ENCODE data around the gene PAX8. TPM values are rescaled to one million over a fixed set of nuclear protein-coding genes. Genes with fewer than 3 reads are reported as not detected.

The PAX8 gene
- total and polyA plus RNA-seq, 2 donors, result 0.19 to 0.41 TPM

- WGBS, result 78% methylated on average over 3 of the region's 3 CpGs
- Histone ChIP-seq H3K27me3 (ENCODE audit: control insufficient read depth in 2 of 2, insufficient read depth in 1 of 2, low read length in 1 of 2) (no peaks in the 10 kb centered on the region), H3K9me3 (ENCODE audit: control insufficient read depth in 2 of 2, insufficient read depth in 1 of 2, low read length in 1 of 2) (peaks cover 0 to 4% of the 10 kb centered on the region in 2 donors), H3K27ac (ENCODE audit: low read depth in 1 of 2, low read length in 1 of 2) (no peak overlapping the region), H3K4me3 (ENCODE audit: low read length in 2 of 2) (no peak overlapping the region), H3K4me1 (ENCODE audit: control insufficient read depth in 2 of 2, insufficient read depth in 2 of 2, low read length in 2 of 2) (peaks cover 2 to 14% of the 10 kb centered on the region in 2 donors), H3K36me3 (ENCODE audit: control insufficient read depth in 2 of 2, insufficient read depth in 2 of 2, low read length in 1 of 2) (no peaks in the 10 kb centered on the region)
- no peak for DNase-seq (ENCODE audit: low read depth in 6 of 9, low spot score in 9 of 9)
Measured at GRCh38 chr2:113229795-113230194, 48.9 kb downstream of the PAX8 start.

DNA sequence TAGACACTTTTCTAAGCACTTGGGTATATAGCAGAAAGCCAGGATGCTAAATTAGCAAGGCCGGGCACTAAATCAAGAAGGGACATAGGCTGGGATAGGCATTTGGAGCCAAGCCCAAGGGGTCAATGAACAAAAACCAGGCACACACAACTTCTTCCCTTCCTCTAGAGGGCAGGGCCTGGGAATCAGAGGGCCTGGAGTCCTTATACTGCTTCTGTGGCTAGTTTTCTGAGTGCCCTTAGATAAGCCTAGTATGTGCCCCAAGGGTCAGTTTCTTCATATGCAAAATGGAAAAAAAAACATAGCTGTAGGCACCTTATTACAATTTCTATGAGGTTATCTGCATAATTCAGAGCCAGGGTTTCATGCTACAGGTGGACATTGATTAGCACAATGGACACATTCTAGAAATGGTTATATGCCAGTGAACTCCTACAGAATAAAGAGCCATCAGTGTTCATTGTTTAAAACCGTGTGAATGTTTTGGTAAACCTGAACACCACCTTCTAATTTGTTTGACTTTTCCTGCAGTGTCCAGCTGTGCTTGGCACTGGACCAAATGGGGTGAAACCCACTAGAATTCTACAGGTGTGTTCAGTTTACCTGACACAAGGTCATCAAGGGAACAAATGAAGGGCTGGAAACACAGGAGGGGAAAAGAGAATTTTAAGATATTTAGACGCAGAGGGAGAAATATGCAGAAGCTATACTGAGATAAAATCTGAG is 49.6 kb downstream of the PAX8 start:
- H3K27ac ChIP-seq (ENCODE audit: low read depth in 1 of 2, low read length in 1 of 2), result no peak overlapping the region
- DNase-seq (ENCODE audit: low read depth in 6 of 9, low spot score in 9 of 9), result no peak
- H3K4me1 ChIP-seq (ENCODE audit: control insufficient read depth in 2 of 2, insufficient read depth in 2 of 2, low read length in 2 of 2), result peaks cover 2 to 14% of the 10 kb centered on the region in 2 donors
- no peaks in the 10 kb centered on the region for H3K36me3 ChIP-seq (ENCODE audit: control insufficient read depth in 2 of 2, insufficient read depth in 2 of 2, low read length in 1 of 2)
- no peaks in the 10 kb centered on the region for H3K27me3 ChIP-seq (ENCODE audit: control insufficient read depth in 2 of 2, insufficient read depth in 1 of 2, low read length in 1 of 2)
- WGBS, result 64% methylated on average over 3 of the region's 3 CpGs
- H3K4me3 ChIP-seq (ENCODE audit: low read length in 2 of 2), result no peak overlapping the region
- peaks cover 0 to 4% of the 10 kb centered on the region in 2 donors for H3K9me3 ChIP-seq (ENCODE audit: control insufficient read depth in 2 of 2, insufficient read depth in 1 of 2, low read length in 1 of 2)

DNA sequence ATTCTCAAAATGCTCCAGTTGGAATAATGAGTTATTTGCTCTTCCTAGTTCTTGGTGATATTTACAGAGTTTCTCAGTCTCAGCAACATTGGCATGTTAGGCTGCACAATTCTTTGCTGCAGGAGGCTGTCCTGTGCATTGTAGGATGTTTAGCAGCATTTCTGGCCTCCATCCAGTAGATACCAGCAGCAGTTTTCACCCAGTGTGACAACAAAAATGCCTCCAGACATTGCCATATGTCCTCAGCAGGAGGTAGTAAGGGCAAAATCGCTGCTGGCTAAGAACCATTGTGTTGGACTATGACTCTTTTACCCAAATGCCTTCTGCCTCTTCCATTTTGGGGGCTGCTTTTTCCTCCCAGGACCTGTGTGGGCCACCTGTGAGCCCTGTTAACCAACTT is 50.4 kb downstream of the PAX8 start:
- Histone ChIP-seq H3K36me3 (ENCODE audit: control insufficient read depth in 2 of 2, insufficient read depth in 2 of 2, low read length in 1 of 2) (no peaks in the 10 kb centered on the region), H3K27me3 (ENCODE audit: control insufficient read depth in 2 of 2, insufficient read depth in 1 of 2, low read length in 1 of 2) (no peaks in the 10 kb centered on the region), H3K9me3 (ENCODE audit: control insufficient read depth in 2 of 2, insufficient read depth in 1 of 2, low read length in 1 of 2) (peaks cover 0 to 4% of the 10 kb centered on the region in 2 donors), H3K4me1 (ENCODE audit: control insufficient read depth in 2 of 2, insufficient read depth in 2 of 2, low read length in 2 of 2) (peaks cover 2 to 14% of the 10 kb centered on the region in 2 donors), H3K27ac (ENCODE audit: low read depth in 1 of 2, low read length in 1 of 2) (no peak overlapping the region), H3K4me3 (ENCODE audit: low read length in 2 of 2) (no peak overlapping the region)
- WGBS, result 93% methylated on average over 1 of the region's 1 CpG
- no peak for DNase-seq (ENCODE audit: low read depth in 6 of 9, low spot score in 9 of 9)

GRCh38 chr2:113227698-113228097 is 51.0 kb downstream of the PAX8 start:
- no peaks in the 10 kb centered on the region for H3K27me3 ChIP-seq (ENCODE audit: control insufficient read depth in 2 of 2, insufficient read depth in 1 of 2, low read length in 1 of 2)
- no peak for DNase-seq (ENCODE audit: low read depth in 6 of 9, low spot score in 9 of 9)
- H3K4me1 ChIP-seq (ENCODE audit: control insufficient read depth in 2 of 2, insufficient read depth in 2 of 2, low read length in 2 of 2), result peaks cover 2 to 14% of the 10 kb centered on the region in 2 donors
- H3K27ac ChIP-seq (ENCODE audit: low read depth in 1 of 2, low read length in 1 of 2), result no peak overlapping the region
- WGBS, result 52% methylated on average over 3 of the region's 3 CpGs
- H3K4me3 ChIP-seq (ENCODE audit: low read length in 2 of 2), result no peak overlapping the region
- no peaks in the 10 kb centered on the region for H3K36me3 ChIP-seq (ENCODE audit: control insufficient read depth in 2 of 2, insufficient read depth in 2 of 2, low read length in 1 of 2)
- peaks cover 0 to 4% of the 10 kb centered on the region in 2 donors for H3K9me3 ChIP-seq (ENCODE audit: control insufficient read depth in 2 of 2, insufficient read depth in 1 of 2, low read length in 1 of 2)

DNA sequence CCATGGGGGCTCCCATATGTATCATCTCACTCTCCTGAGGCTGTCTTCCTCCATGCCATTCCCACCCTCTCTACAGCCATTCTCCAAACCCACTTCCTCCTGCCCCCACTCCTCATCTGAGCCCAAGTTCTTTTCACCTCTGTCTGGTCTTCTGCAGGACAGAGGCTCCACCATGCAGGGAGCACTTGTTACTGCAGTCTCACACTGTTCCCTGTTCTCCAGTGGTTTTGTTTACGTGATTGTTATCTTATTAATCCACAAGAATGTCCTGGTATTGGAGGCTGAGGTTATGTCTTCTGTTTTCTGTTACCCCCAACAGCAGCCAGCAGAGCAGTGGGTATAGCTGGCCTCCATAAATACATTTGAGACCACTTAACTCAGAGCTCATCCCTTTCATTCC is 51.4 kb downstream of the PAX8 start:
- Histone ChIP-seq H3K4me3 (ENCODE audit: low read length in 2 of 2) (no peak overlapping the region), H3K4me1 (ENCODE audit: control insufficient read depth in 2 of 2, insufficient read depth in 2 of 2, low read length in 2 of 2) (peaks cover 2 to 14% of the 10 kb centered on the region in 2 donors), H3K27me3 (ENCODE audit: control insufficient read depth in 2 of 2, insufficient read depth in 1 of 2, low read length in 1 of 2) (no peaks in the 10 kb centered on the region), H3K27ac (ENCODE audit: low read depth in 1 of 2, low read length in 1 of 2) (no peak overlapping the region), H3K9me3 (ENCODE audit: control insufficient read depth in 2 of 2, insufficient read depth in 1 of 2, low read length in 1 of 2) (peaks cover 0 to 4% of the 10 kb centered on the region in 2 donors), H3K36me3 (ENCODE audit: control insufficient read depth in 2 of 2, insufficient read depth in 2 of 2, low read length in 1 of 2) (no peaks in the 10 kb centered on the region)
- WGBS, result 87% methylated on average over 1 of the region's 1 CpG
- no peak for DNase-seq (ENCODE audit: low read depth in 6 of 9, low spot score in 9 of 9)

GRCh38 chr2:113226462-113226861 is 52.3 kb downstream of the PAX8 start:
- no peak overlapping the region for H3K4me3 ChIP-seq (ENCODE audit: low read length in 2 of 2)

GRCh38 chr2:113225263-113226259 is 53.2 kb downstream of the PAX8 start:
- no peak overlapping the region for H3K4me3 ChIP-seq (ENCODE audit: low read length in 2 of 2)
- H3K27me3 ChIP-seq (ENCODE audit: control insufficient read depth in 2 of 2, insufficient read depth in 1 of 2, low read length in 1 of 2), result no peaks in the 10 kb centered on the region
- WGBS, result 74% methylated on average over 12 of the region's 12 CpGs
- DNase-seq (ENCODE audit: low read depth in 6 of 9, low spot score in 9 of 9), result no peak
- no peaks in the 10 kb centered on the region for H3K9me3 ChIP-seq (ENCODE audit: control insufficient read depth in 2 of 2, insufficient read depth in 1 of 2, low read length in 1 of 2)
- no peak overlapping the region for H3K27ac ChIP-seq (ENCODE audit: low read depth in 1 of 2, low read length in 1 of 2)
- H3K4me1 ChIP-seq (ENCODE audit: control insufficient read depth in 2 of 2, insufficient read depth in 2 of 2, low read length in 2 of 2), result peaks cover 2 to 11% of the 10 kb centered on the region in 2 donors
- no peaks in the 10 kb centered on the region for H3K36me3 ChIP-seq (ENCODE audit: control insufficient read depth in 2 of 2, insufficient read depth in 2 of 2, low read length in 1 of 2)

More at GRCh38 chr2:113226462-113226861, 52.3 kb downstream of the PAX8 start:
- 79% methylated on average over 4 of the region's 4 CpGs for WGBS
- no peak for DNase-seq (ENCODE audit: low read depth in 6 of 9, low spot score in 9 of 9)
- Histone ChIP-seq H3K4me1 (ENCODE audit: control insufficient read depth in 2 of 2, insufficient read depth in 2 of 2, low read length in 2 of 2) (peaks cover 2 to 14% of the 10 kb centered on the region in 2 donors), H3K27me3 (ENCODE audit: control insufficient read depth in 2 of 2, insufficient read depth in 1 of 2, low read length in 1 of 2) (no peaks in the 10 kb centered on the region), H3K9me3 (ENCODE audit: control insufficient read depth in 2 of 2, insufficient read depth in 1 of 2, low read length in 1 of 2) (no peaks in the 10 kb centered on the region), H3K27ac (ENCODE audit: low read depth in 1 of 2, low read length in 1 of 2) (no peak overlapping the region), H3K36me3 (ENCODE audit: control insufficient read depth in 2 of 2, insufficient read depth in 2 of 2, low read length in 1 of 2) (no peaks in the 10 kb centered on the region)

GRCh38 chr2:113224647-113225236 is 54.0 kb downstream of the PAX8 start:
- peaks cover 2 to 7% of the 10 kb centered on the region in 2 donors for H3K4me1 ChIP-seq (ENCODE audit: control insufficient read depth in 2 of 2, insufficient read depth in 2 of 2, low read length in 2 of 2)
- WGBS, result 70% methylated on average over 2 of the region's 2 CpGs

More at GRCh38 chr2:113224647-113225236, 54.0 kb downstream of the PAX8 start:
- H3K4me3 ChIP-seq (ENCODE audit: low read length in 2 of 2), result no peak overlapping the region
- H3K27ac ChIP-seq (ENCODE audit: low read depth in 1 of 2, low read length in 1 of 2), result no peak overlapping the region
- H3K9me3 ChIP-seq (ENCODE audit: control insufficient read depth in 2 of 2, insufficient read depth in 1 of 2, low read length in 1 of 2), result no peaks in the 10 kb centered on the region
- no peaks in the 10 kb centered on the region for H3K36me3 ChIP-seq (ENCODE audit: control insufficient read depth in 2 of 2, insufficient read depth in 2 of 2, low read length in 1 of 2)
- no peaks in the 10 kb centered on the region for H3K27me3 ChIP-seq (ENCODE audit: control insufficient read depth in 2 of 2, insufficient read depth in 1 of 2, low read length in 1 of 2)
- no peak for DNase-seq (ENCODE audit: low read depth in 6 of 9, low spot score in 9 of 9)

Data from thymus (tissue), 11 donors.